HEK293 (cell line): ENCODE measurements around the gene TCEAL4.

Source experiments
- CTCF ChIA-PET: fragments of 350-600 bp; formaldehyde crosslinking; extraction: SDS; loops from one replicate; lab custom pipeline; 2021; ENCODE audit warnings: antibody characterized with exemption; lab: Yijun Ruan, JAX
- POLR2A ChIA-PET: fragments of 300-600 bp; formaldehyde crosslinking; extraction: SDS; loops from one replicate; lab custom pipeline; 2020; ENCODE audit warnings: antibody characterized with exemption, inconsistent platforms; lab: Yijun Ruan, JAX
- H3K27ac ChIP-seq: fragments of 200-500 bp; sonication (Bioruptor generic); 2 replicates; pipeline ENCODE4 v1.5.1; 2014; ENCODE audit warnings: low read depth, low read length, control low read depth, inconsistent platforms; ENCODE audit errors: extremely low read depth
- H3K36me3 ChIP-seq, 2 experiments: fragments of 200-500 bp in 1 of 2; sonication (Bioruptor generic) in 1 of 2; 1 replicate in 1 of 2; 2 replicates in 1 of 2; pipeline ENCODE4 v1.5.1; 2014 to 2017; ENCODE audit warnings: inconsistent platforms in 2 of 2, low read length in 2 of 2; ENCODE audit not compliant: control insufficient read depth in 2 of 2, insufficient read depth in 1 of 2
- H3K4me1 ChIP-seq: fragments of 200-500 bp; sonication (Bioruptor generic); 2 replicates; pipeline ENCODE4 v1.5.1; 2014; ENCODE audit warnings: mild to moderate bottlenecking, low read length, inconsistent platforms; ENCODE audit not compliant: control insufficient read depth, insufficient read depth
- H3K4me3 ChIP-seq: 2 replicates; pipeline ENCODE4 v1.5.1; 2011; ENCODE audit warnings: low read depth, mild to moderate bottlenecking, control low read depth, low read length, moderate library complexity
- H3K9me3 ChIP-seq: fragments of 200-500 bp; sonication (Bioruptor generic); 2 replicates; pipeline ENCODE4 v1.5.1; 2014; ENCODE audit warnings: low read depth, low read length, inconsistent platforms; ENCODE audit not compliant: control insufficient read depth, insufficient read depth
- HOXA7 ChIP-seq: sonication (generic); formaldehyde crosslinking; IDR thresholded peaks from 2 replicates; pipeline ENCODE4 v1.8.1; 2022; ENCODE audit warnings: missing genetic modification reagents, borderline replicate concordance
- HOXD13 ChIP-seq: sonication (generic); formaldehyde crosslinking; IDR thresholded peaks from 2 replicates; pipeline ENCODE4 v1.8.0; 2022; ENCODE audit warnings: missing genetic modification reagents, borderline replicate concordance
- IKZF3 ChIP-seq: fragments of 450-650 bp; IDR thresholded peaks from 2 replicates; pipeline ENCODE4 v1.5.0; 2018; ENCODE audit warnings: missing biosample characterization, mild to moderate bottlenecking, missing genetic modification characterization, moderate library complexity
- KLF1 ChIP-seq: fragments of 450-650 bp; formaldehyde crosslinking; IDR thresholded peaks from 2 replicates; pipeline ENCODE4 v1.5.1; 2016; ENCODE audit warnings: missing biosample characterization, missing genetic modification characterization
- MEIS1 ChIP-seq: sonication (generic); formaldehyde crosslinking; IDR thresholded peaks from 2 replicates; pipeline ENCODE4 v1.8.1; 2022; ENCODE audit warnings: missing genetic modification reagents, mild to moderate bottlenecking, borderline replicate concordance
- MYNN ChIP-seq: fragments of 450-650 bp; formaldehyde crosslinking; IDR thresholded peaks from 2 replicates; pipeline ENCODE4 v1.5.1; 2016; ENCODE audit warnings: missing biosample characterization, missing genetic modification characterization, borderline replicate concordance
- SCRT2 ChIP-seq: fragments of 450-650 bp; formaldehyde crosslinking; IDR thresholded peaks from 2 replicates; pipeline ENCODE4 v1.5.1; 2016; ENCODE audit warnings: missing biosample characterization, missing genetic modification characterization
- WT1 ChIP-seq: fragments of 450-650 bp; formaldehyde crosslinking; IDR thresholded peaks from 2 replicates; pipeline ENCODE4 v1.5.1; 2016; ENCODE audit warnings: missing biosample characterization, missing genetic modification characterization
- ZEB2 ChIP-seq: fragments of 450-650 bp; formaldehyde crosslinking; IDR thresholded peaks from 2 replicates; pipeline ENCODE4 v1.5.1; 2016; ENCODE audit warnings: missing biosample characterization, missing genetic modification characterization
- ZFHX2 ChIP-seq: fragments of 450-650 bp; formaldehyde crosslinking; conservative IDR thresholded peaks from 2 replicates; pipeline ENCODE4 v1.5.1; 2016; ENCODE audit warnings: missing biosample characterization, missing genetic modification characterization
- ZNF121 ChIP-seq: fragments of 450-650 bp; formaldehyde crosslinking; IDR thresholded peaks from 2 replicates; pipeline ENCODE4 v1.5.1; 2016; ENCODE audit warnings: missing biosample characterization, missing genetic modification characterization
- ZNF132 ChIP-seq: fragments of 450-650 bp; formaldehyde crosslinking; IDR thresholded peaks from 2 replicates; pipeline ENCODE4 v1.5.1; 2017; ENCODE audit warnings: missing biosample characterization, missing genetic modification characterization, borderline replicate concordance
- ZNF174 ChIP-seq: fragments of 450-650 bp; formaldehyde crosslinking; IDR thresholded peaks from 2 replicates; pipeline ENCODE4 v1.5.0; 2017; ENCODE audit warnings: missing biosample characterization, mild to moderate bottlenecking, missing genetic modification characterization
- ZNF202 ChIP-seq: fragments of 450-650 bp; formaldehyde crosslinking; IDR thresholded peaks from 2 replicates; pipeline ENCODE4 v1.5.1; 2016; ENCODE audit warnings: missing biosample characterization, missing genetic modification characterization, borderline replicate concordance
- ZNF211 ChIP-seq: fragments of 450-650 bp; formaldehyde crosslinking; IDR thresholded peaks from 2 replicates; pipeline ENCODE4 v1.5.1; 2016; ENCODE audit warnings: low read depth, missing biosample characterization, missing genetic modification characterization
- ZNF302 ChIP-seq: fragments of 450-650 bp; formaldehyde crosslinking; IDR thresholded peaks from 2 replicates; pipeline ENCODE4 v1.5.1; 2016; ENCODE audit warnings: missing biosample characterization, missing genetic modification characterization, low read depth
- ZNF391 ChIP-seq: fragments of 450-650 bp; formaldehyde crosslinking; IDR thresholded peaks from 2 replicates; pipeline ENCODE4 v1.5.1; 2016; ENCODE audit warnings: low read depth, missing biosample characterization, missing genetic modification characterization, borderline replicate concordance
- ZNF423 ChIP-seq: fragments of 450-650 bp; formaldehyde crosslinking; IDR thresholded peaks from 2 replicates; pipeline ENCODE4 v1.5.1; 2016; ENCODE audit warnings: missing biosample characterization, missing genetic modification characterization
- ZNF473 ChIP-seq: fragments of 450-650 bp; formaldehyde crosslinking; IDR thresholded peaks from 2 replicates; pipeline ENCODE4 v1.5.1; 2017; ENCODE audit warnings: missing biosample characterization, missing genetic modification characterization
- ZNF510 ChIP-seq: fragments of 450-650 bp; formaldehyde crosslinking; IDR thresholded peaks from 2 replicates; pipeline ENCODE4 v1.5.1; 2018; ENCODE audit warnings: mild to moderate bottlenecking, missing genetic modification characterization, missing biosample characterization; ENCODE audit not compliant: insufficient replicate concordance
- ZNF791 ChIP-seq: fragments of 450-650 bp; formaldehyde crosslinking; IDR thresholded peaks from 2 replicates; pipeline ENCODE4 v1.5.1; 2016; ENCODE audit warnings: missing biosample characterization, missing genetic modification characterization
- TF ChIP-seq, protein P1 (sequence below): fragments of 450-650 bp; formaldehyde crosslinking; IDR thresholded peaks from 2 replicates; pipeline ENCODE4 v1.5.1; 2016; ENCODE audit warnings: missing biosample characterization, missing genetic modification characterization
- TF ChIP-seq, protein P2 (sequence below): fragments of 450-650 bp; formaldehyde crosslinking; IDR thresholded peaks from 2 replicates; pipeline ENCODE4 v1.5.1; 2017; ENCODE audit warnings: missing biosample characterization, missing genetic modification characterization
- TF ChIP-seq, protein P3 (sequence below): fragments of 450-650 bp; formaldehyde crosslinking; IDR thresholded peaks from 2 replicates; pipeline ENCODE4 v1.5.1; 2017; ENCODE audit warnings: missing biosample characterization, missing genetic modification characterization
- TF ChIP-seq, protein P4 (sequence below): fragments of 450-650 bp; formaldehyde crosslinking; IDR thresholded peaks from 2 replicates; pipeline ENCODE4 v1.5.1; 2016; ENCODE audit warnings: missing biosample characterization, missing genetic modification characterization, borderline replicate concordance
- TF ChIP-seq, protein P5 (sequence below): fragments of 450-650 bp; formaldehyde crosslinking; IDR thresholded peaks from 2 replicates; pipeline ENCODE4 v1.5.1; 2016; ENCODE audit warnings: missing biosample characterization, missing genetic modification characterization

The TCEAL4 gene

DNA sequence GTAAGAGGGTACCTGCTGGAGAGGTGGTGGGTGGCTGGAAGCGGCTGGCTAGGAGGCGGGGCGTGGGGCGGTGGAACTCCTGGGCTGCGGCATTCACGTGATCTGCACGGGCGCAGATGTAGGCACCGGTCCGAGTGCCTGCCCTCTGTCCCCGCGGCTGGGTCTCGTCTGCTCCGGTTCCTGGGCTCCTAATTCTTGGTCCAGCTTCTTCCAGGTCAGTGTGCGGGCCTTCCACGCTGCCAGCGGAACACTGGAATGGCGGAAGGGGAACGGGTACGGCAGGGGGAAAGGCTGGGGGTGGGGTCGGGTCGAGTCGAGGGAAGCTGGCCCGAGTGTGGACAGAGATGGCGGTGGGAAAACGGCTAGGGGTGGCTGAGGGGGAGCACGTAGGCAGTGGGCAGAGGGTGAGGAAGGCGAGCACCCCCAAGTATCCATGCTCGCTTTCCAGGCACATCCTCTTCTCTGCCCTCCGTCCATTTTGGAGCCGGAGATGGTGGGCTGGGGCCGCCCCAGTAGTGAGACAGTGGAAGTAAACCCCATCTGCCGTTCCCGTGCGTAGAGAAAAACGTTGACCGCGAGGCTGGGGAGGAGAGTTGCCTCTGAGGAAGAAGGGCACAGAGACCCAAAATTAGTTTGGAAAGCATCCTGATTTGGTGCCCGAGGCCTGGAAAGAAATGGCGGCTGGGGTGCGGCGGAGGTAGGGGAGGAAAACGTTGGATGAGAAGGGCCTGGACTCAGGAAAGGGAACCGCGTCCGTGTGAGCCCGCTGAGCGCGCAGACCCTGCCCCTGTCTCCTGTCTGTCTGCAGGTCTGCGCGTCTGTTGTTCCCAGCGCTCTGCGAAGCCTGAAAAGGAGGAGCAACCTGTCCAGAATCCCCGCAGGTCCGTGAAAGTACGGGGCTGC is at the start of gene TCEAL4 (continued):
- TF ChIP-seq, protein P1, sequence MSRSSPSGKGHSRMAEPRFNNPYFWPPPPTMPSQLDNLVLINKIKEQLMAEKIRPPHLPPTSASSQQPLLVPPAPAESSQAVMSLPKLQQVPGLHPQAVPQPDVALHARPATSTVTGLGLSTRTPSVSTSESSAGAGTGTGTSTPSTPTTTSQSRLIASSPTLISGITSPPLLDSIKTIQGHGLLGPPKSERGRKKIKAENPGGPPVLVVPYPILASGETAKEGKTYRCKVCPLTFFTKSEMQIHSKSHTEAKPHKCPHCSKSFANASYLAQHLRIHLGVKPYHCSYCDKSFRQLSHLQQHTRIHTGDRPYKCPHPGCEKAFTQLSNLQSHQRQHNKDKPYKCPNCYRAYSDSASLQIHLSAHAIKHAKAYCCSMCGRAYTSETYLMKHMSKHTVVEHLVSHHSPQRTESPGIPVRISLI = no peak

DNA sequence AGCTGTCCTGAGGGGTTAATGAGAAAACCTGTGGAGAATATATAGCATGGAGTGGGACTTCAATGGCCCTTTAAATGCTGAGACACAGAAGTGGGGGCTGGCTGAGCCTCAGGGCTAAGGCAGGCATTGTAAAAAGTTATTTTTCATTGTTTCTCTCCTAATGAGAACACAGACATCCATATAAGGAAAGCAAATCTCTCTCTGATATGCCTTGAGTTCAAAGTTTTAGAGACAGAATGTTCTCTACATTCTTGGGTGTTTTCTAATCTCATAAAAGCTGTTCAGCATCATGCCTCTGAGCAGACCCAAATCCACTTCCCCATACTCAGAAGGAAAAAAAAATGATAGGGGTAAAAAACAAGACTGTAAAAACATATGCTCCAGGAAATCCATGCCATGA is 49.2 kb upstream of the TCEAL4 start:
- POLR2A ChIA-PET = no interaction called here
- CTCF ChIA-PET = interaction anchor here (0.5 to 1.9 kb wide), 2 partner anchors 281 to 1366 kb away, joined by 4 to 6 read pairs; no protein-coding TSS in a partner anchor
- Histone ChIP-seq H3K4me3 (no peak overlapping the region), H3K36me3 (no peaks in the 10 kb centered on the region), H3K27ac (no peak overlapping the region), H3K9me3 (no peaks in the 10 kb centered on the region), H3K4me1 (no peaks in the 10 kb centered on the region)
- TF ChIP-seq ZNF211 (tag by site-specific recombination) (no peak), ZFHX2 (tag by site-specific recombination) (no peak), HOXD13 (CRISPR knock-in tag) (no peak), MEIS1 (CRISPR knock-in tag) (no peak), ZNF121 (no peak), MYNN (tag by site-specific recombination) (no peak), ZNF202 (tag by site-specific recombination) (no peak), WT1 (tag by site-specific recombination) (no peak)

DNA sequence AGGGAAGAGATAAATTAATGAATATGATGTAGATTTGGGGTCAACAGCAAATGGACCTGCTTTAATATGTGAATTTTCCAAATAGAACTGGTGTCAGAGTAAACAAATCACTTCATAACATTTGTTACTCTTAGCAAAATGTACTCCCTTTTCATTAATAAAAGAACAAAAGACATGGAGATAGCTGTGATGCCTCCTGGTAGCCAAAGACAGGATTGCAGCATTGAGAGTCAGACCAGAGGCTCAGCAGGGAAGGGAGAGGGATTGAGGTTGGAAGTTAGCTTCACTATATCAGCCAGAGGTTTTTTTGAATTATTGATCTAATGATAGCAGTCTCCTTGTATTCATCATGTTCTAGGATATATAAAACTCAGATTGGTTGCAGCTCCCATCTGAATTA is 48.6 kb upstream of the TCEAL4 start:
- no peaks in the 10 kb centered on the region for H3K4me1 ChIP-seq
- H3K4me3 ChIP-seq = no peak overlapping the region
- H3K9me3 ChIP-seq = no peaks in the 10 kb centered on the region
- H3K36me3 ChIP-seq = no peaks in the 10 kb centered on the region
- no peak overlapping the region for H3K27ac ChIP-seq
- TF ChIP-seq HOXA7 (no peak), ZNF302 (tag by site-specific recombination) (no peak), SCRT2 (no peak), ZNF174 (no peak), KLF1 (tag by site-specific recombination) (no peak), ZNF791 (tag by site-specific recombination) (no peak), ZNF391 (tag by site-specific recombination) (no peak), ZNF473 (tag by site-specific recombination) (no peak), HOXD13 (CRISPR knock-in tag) (no peak), ZNF510 (tag by site-specific recombination) (no peak), ZNF132 (tag by site-specific recombination) (no peak), ZNF423 (tag by site-specific recombination) (no peak), ZEB2 (tag by site-specific recombination) (no peak), IKZF3 (tag by site-specific recombination) (no peak)
- TF ChIP-seq, protein P2, sequence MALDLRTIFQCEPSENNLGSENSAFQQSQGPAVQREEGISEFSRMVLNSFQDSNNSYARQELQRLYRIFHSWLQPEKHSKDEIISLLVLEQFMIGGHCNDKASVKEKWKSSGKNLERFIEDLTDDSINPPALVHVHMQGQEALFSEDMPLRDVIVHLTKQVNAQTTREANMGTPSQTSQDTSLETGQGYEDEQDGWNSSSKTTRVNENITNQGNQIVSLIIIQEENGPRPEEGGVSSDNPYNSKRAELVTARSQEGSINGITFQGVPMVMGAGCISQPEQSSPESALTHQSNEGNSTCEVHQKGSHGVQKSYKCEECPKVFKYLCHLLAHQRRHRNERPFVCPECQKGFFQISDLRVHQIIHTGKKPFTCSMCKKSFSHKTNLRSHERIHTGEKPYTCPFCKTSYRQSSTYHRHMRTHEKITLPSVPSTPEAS (tag by site-specific recombination) = no peak
- TF ChIP-seq, protein P3, sequence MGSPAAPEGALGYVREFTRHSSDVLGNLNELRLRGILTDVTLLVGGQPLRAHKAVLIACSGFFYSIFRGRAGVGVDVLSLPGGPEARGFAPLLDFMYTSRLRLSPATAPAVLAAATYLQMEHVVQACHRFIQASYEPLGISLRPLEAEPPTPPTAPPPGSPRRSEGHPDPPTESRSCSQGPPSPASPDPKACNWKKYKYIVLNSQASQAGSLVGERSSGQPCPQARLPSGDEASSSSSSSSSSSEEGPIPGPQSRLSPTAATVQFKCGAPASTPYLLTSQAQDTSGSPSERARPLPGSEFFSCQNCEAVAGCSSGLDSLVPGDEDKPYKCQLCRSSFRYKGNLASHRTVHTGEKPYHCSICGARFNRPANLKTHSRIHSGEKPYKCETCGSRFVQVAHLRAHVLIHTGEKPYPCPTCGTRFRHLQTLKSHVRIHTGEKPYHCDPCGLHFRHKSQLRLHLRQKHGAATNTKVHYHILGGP (tag by site-specific recombination) = no peak
- TF ChIP-seq, protein P4, sequence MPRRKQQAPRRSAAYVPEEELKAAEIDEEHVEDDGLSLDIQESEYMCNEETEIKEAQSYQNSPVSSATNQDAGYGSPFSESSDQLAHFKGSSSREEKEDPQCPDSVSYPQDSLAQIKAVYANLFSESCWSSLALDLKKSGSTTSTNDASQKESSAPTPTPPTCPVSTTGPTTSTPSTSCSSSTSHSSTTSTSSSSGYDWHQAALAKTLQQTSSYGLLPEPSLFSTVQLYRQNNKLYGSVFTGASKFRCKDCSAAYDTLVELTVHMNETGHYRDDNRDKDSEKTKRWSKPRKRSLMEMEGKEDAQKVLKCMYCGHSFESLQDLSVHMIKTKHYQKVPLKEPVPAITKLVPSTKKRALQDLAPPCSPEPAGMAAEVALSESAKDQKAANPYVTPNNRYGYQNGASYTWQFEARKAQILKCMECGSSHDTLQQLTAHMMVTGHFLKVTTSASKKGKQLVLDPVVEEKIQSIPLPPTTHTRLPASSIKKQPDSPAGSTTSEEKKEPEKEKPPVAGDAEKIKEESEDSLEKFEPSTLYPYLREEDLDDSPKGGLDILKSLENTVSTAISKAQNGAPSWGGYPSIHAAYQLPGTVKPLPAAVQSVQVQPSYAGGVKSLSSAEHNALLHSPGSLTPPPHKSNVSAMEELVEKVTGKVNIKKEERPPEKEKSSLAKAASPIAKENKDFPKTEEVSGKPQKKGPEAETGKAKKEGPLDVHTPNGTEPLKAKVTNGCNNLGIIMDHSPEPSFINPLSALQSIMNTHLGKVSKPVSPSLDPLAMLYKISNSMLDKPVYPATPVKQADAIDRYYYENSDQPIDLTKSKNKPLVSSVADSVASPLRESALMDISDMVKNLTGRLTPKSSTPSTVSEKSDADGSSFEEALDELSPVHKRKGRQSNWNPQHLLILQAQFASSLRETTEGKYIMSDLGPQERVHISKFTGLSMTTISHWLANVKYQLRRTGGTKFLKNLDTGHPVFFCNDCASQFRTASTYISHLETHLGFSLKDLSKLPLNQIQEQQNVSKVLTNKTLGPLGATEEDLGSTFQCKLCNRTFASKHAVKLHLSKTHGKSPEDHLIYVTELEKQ (tag by site-specific recombination) = no peak
- TF ChIP-seq, protein P5, sequence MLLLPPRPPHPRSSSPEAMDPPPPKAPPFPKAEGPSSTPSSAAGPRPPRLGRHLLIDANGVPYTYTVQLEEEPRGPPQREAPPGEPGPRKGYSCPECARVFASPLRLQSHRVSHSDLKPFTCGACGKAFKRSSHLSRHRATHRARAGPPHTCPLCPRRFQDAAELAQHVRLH = no peak
- ChIA-PET CTCF (interaction anchor here (0.5 to 1.9 kb wide), 2 partner anchors 281 to 361 kb away, joined by 4 to 6 read pairs; no protein-coding TSS in a partner anchor), POLR2A (no interaction called here)
